Erythroblast (primary cell): Measurements from ENCODE around the gene CDK2AP2.

Experiments used
- GATA1 ChIP-seq: IDR thresholded peaks from 2 replicates; pipeline ENCODE4 v1.6.1; 2011; ENCODE audit warnings: low read depth, mild to moderate bottlenecking, control low read depth, low read length, moderate library complexity
- POLR2A ChIP-seq: IDR thresholded peaks from 2 replicates; pipeline ENCODE4 v1.6.1; 2011; ENCODE audit warnings: mild to moderate bottlenecking, low read length

DNA sequence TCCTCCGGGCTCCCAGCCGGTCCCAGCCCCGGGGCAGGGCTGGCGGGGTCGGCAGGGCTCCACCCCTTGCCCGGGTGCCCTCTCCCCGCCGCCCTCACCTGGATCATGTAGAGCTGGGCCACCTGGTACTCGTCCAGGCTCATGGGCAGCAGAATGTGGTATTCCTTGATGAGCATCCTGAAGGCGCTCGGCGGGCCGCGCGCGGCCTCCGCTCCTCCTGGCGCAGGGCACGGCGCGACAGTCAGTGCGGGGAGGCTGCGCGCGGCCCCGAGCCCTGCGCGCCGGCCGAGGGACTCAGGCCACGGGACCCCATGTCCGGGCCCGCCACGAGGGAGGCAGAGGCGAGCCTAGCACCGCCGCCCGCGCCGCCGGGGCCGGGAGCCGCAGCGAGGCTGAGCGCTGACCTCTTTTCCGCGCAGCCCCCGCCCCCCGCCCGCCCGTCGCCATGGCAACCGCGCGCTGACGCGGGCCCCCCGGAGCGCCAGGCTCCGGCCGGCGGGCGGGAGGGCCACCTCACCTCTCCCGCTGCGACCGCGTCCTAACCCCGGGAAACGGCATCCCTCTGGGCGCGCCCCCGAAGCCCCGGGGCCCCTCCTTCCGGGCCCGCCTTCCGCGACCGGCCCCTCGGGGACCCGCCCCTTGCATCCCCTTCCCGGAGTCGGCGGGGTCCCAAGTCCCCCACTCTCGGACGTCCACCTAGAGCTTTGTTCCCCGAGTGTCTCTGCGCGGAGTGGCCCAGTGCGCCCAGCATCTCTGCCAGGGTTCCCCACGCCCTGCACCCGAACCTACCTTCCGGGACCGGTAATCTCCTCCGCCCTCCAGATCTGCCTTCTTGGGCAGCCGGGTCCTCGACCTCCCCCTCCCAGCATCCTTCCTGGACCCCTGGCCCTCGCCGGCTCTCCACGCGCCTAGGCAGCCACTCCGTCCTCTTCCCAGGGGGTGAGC is 3.7 kb downstream of the CDK2AP2 start:
- TF ChIP-seq POLR2A, result no peak
- TF ChIP-seq GATA1, result no peak
